ENCODE data around the gene ARHGEF28. TPM values are rescaled to one million over a fixed set of nuclear protein-coding genes. Genes with fewer than 3 reads are reported as not detected.

ARHGEF28 gene
- total RNA-seq, 1 experiment from 2014 or later, result 0.57 TPM

DNA sequence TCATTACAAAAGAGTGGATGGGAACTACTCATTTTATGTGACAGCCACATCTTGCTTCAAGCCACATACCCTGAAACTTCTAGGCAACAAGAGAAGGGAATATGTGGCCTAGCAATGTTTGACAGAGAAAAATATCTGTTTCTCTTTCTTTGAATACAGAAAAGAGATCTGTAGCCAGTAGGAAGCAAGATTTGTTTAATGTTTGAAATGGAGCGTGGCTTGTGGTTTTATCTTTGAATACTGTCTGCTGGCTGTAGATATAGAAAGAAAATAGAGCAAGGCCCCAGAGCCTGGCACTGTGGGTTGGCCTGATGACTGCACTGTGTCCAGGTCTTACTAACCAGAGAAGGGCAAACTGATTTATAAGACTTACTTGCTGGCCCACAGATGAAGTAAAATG, 133.8 kb downstream of the ARHGEF28 start:
- no peaks in the 10 kb centered on the region for H3K36me3 Mint-ChIP-seq (ENCODE audit: insufficient read depth in 1 of 3, low read depth in 3 of 3)
- H2AFZ ChIP-seq (ENCODE audit: low read length), result no peak overlapping the region

More for the DNA sequence above, 133.8 kb downstream of the ARHGEF28 start:
- no peak overlapping the region for H3K4ac ChIP-seq (ENCODE audit: low read depth, low read length)
- DNase-seq, result no peak
- no peaks in the 10 kb centered on the region for H3K79me1 ChIP-seq (ENCODE audit: insufficient read depth, low read depth, low read length, poor library complexity, severe bottlenecking)
- TF ChIP-seq, protein P1, sequence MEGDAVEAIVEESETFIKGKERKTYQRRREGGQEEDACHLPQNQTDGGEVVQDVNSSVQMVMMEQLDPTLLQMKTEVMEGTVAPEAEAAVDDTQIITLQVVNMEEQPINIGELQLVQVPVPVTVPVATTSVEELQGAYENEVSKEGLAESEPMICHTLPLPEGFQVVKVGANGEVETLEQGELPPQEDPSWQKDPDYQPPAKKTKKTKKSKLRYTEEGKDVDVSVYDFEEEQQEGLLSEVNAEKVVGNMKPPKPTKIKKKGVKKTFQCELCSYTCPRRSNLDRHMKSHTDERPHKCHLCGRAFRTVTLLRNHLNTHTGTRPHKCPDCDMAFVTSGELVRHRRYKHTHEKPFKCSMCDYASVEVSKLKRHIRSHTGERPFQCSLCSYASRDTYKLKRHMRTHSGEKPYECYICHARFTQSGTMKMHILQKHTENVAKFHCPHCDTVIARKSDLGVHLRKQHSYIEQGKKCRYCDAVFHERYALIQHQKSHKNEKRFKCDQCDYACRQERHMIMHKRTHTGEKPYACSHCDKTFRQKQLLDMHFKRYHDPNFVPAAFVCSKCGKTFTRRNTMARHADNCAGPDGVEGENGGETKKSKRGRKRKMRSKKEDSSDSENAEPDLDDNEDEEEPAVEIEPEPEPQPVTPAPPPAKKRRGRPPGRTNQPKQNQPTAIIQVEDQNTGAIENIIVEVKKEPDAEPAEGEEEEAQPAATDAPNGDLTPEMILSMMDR (conservative IDR thresholded peaks at IDR 0.05), result no peak
- H3K23ac ChIP-seq (ENCODE audit: insufficient read length, low read depth, low read length), result no peak overlapping the region
- H3K4me2 ChIP-seq (ENCODE audit: insufficient read depth, insufficient read length, low read length), result no peak overlapping the region
- no peak overlapping the region for H3K14ac ChIP-seq (ENCODE audit: insufficient read depth, low read length)
- no peak overlapping the region for H2BK5ac ChIP-seq (ENCODE audit: insufficient read length, low read length)
- H3K18ac ChIP-seq (ENCODE audit: insufficient read length, low read depth, low read length), result no peak overlapping the region
- no peak overlapping the region for H2BK20ac ChIP-seq (ENCODE audit: low read depth, low read length, poor library complexity, severe bottlenecking)
- H4K91ac ChIP-seq (ENCODE audit: insufficient read length, low read depth, low read length), result no peak overlapping the region
- H3K27ac ChIP-seq (ENCODE audit: insufficient read length, low read depth, low read length), result no peak overlapping the region
- H2AK5ac ChIP-seq (ENCODE audit: insufficient read length, low read length), result no peak overlapping the region
- H4K8ac ChIP-seq (replicated peaks; ENCODE audit: insufficient read length, low read depth, low read length), result no peak overlapping the region
- no peak overlapping the region for H2BK15ac ChIP-seq (ENCODE audit: low read depth, low read length)
- H3K79me2 ChIP-seq (ENCODE audit: insufficient read depth, low read length), result no peaks in the 10 kb centered on the region
- H3K9ac ChIP-seq (ENCODE audit: extremely low read depth, insufficient read length, low read length), result no peak overlapping the region
- Mint-ChIP-seq H3K27ac (no peak overlapping the region), H3K4me1 (no peaks in the 10 kb centered on the region), H3K4me3 (no peak overlapping the region), H3K27me3 (ENCODE audit: low read depth) (no peaks in the 10 kb centered on the region), H3K9me3 (no peaks in the 10 kb centered on the region)
- no peaks in the 10 kb centered on the region for H3K4me1 ChIP-seq (ENCODE audit: insufficient read depth, low read length)
- H2BK120ac ChIP-seq (ENCODE audit: low read depth, low read length, poor library complexity, severe bottlenecking), result no peak overlapping the region
- no peak overlapping the region for H3T11ph ChIP-seq (ENCODE audit: low read length)
- no peaks in the 10 kb centered on the region for H4K20me1 ChIP-seq (ENCODE audit: control insufficient read depth, insufficient read depth, insufficient read length)
- no peaks in the 10 kb centered on the region for H3K9me3 ChIP-seq (ENCODE audit: control insufficient read depth, low read depth, low read length)
- no peak overlapping the region for H2BK12ac ChIP-seq (ENCODE audit: insufficient read length, low read depth, low read length)
- no CpG with 5 or more reads among the region's 1 CpG for WGBS (ENCODE audit: extremely low coverage, insufficient read length, low lambda C conversion rate)
- no peak overlapping the region for H4K5ac ChIP-seq (ENCODE audit: insufficient read length, low read depth, low read length)
- no peaks in the 10 kb centered on the region for H3K23me2 ChIP-seq (ENCODE audit: insufficient read length, low read depth, low read length, poor library complexity, severe bottlenecking)
- H3K56ac ChIP-seq (ENCODE audit: insufficient read length, low read depth, low read length), result no peak overlapping the region
- H3K27me3 ChIP-seq (ENCODE audit: insufficient read depth, low read length), result no peaks in the 10 kb centered on the region
